Natural killer cell (primary cell): Measurements from ENCODE around the gene UBE2R2. TPM values are rescaled to one million over a fixed set of nuclear protein-coding genes. Genes with fewer than 3 reads are reported as not detected.

Source experiments
- ATAC-seq, 3 donors: fragments of 150-1000 bp in 2 of 3; fragments of 200-7000 bp in 1 of 3; cut with Tn5 transposase; 1 replicate in 1 of 3; 2 replicates in 2 of 3; pipeline ENCODE4 v1.10.0; 2021; ENCODE audit warnings: mild to moderate bottlenecking in 2 of 3, moderate library complexity in 2 of 3
- DNase-seq, 2 donors: peaks; one replicate each; pipeline versions ENCODE4 v3.0.0 to v3.0.0-alpha.2; 2013 to 2021; ENCODE audit warnings: mixed read lengths in 1 of 2
- H3K27ac ChIP-seq: one replicate; pipeline ENCODE4 v1.5.1; 2013; ENCODE audit warnings: mild to moderate bottlenecking, low read length
- H3K27me3 ChIP-seq: one replicate; pipeline ENCODE4 v1.6.1; 2013; ENCODE audit warnings: low read length; ENCODE audit not compliant: control insufficient read depth, insufficient read depth
- H3K36me3 ChIP-seq: one replicate; pipeline ENCODE4 v1.6.1; 2013; ENCODE audit warnings: low read length; ENCODE audit not compliant: control insufficient read depth, insufficient read depth
- H3K4me1 ChIP-seq: one replicate; pipeline ENCODE4 v1.6.1; 2013; ENCODE audit warnings: low read length; ENCODE audit not compliant: control insufficient read depth, insufficient read depth
- H3K4me3 ChIP-seq: one replicate; pipeline ENCODE4 v1.5.1; 2013; ENCODE audit warnings: low read length
- H3K9me3 ChIP-seq: one replicate; pipeline ENCODE4 v1.6.1; 2013; ENCODE audit warnings: low read length; ENCODE audit not compliant: control insufficient read depth, insufficient read depth
- H3K27ac Mint-ChIP-seq, 2 donors: one replicate each; pipeline ENCODE4 v1.8.0; 2022; ENCODE audit warnings: mild to moderate bottlenecking in 2 of 2, mixed read lengths in 2 of 2, moderate library complexity in 1 of 2
- H3K27me3 Mint-ChIP-seq, 2 donors: one replicate each; pipeline ENCODE4 v1.8.0; 2022; ENCODE audit warnings: low read depth in 2 of 2, mixed read lengths in 2 of 2
- H3K36me3 Mint-ChIP-seq: one replicate; pipeline ENCODE4 v1.8.0; 2022; ENCODE audit warnings: mixed read lengths
- H3K4me1 Mint-ChIP-seq, 2 donors: one replicate each; pipeline ENCODE4 v1.8.0; 2022; ENCODE audit warnings: mixed read lengths in 2 of 2
- H3K4me3 Mint-ChIP-seq: one replicate; pipeline ENCODE4 v1.8.0; 2022; ENCODE audit warnings: mild to moderate bottlenecking, moderate library complexity, mixed read lengths
- H3K9me3 Mint-ChIP-seq, 2 donors: one replicate each; pipeline ENCODE4 v1.8.0; 2022; ENCODE audit warnings: mixed read lengths in 2 of 2
- CTCF ChIP-seq: fragments of 200-600 bp; IDR thresholded peaks from one replicate; pipeline ENCODE4 v1.8.0; 2022; ENCODE audit warnings: antibody characterized with exemption
- WGBS: methylation state at CpG from one replicate; pipeline ENCODE4 v1.1.7; 2013; ENCODE audit warnings: missing lambda C conversion rate; ENCODE audit not compliant: insufficient coverage; 5-methylcytosine and 5-hydroxymethylcytosine counted together
- intact Hi-C: fragments of 100-400 bp; cut with micrococcal nuclease; formaldehyde crosslinking; loops from one replicate; pipeline ENCODE4 v1.14.2; 2022
- total RNA-seq, 4 donors: library from RNA; stranded (reverse); fragments of 120-200 nt in 1 of 4; gene quantifications; one replicate each; pipeline versions ENCODE4 v1.2.3 to v1.2.4, GENCODE V29; 2013 to 2022

Gene UBE2R2
- total RNA-seq, 3 donors from 2014 or later (not counting 1 experiment from before 2014, with no cell fraction given) = 31.2 to 36.0 (median 31.9) TPM

GRCh38 chr9:33923079-33923478, 106.1 kb downstream of the UBE2R2 start:
- H3K27ac ChIP-seq = no peak overlapping the region
- H3K4me3 ChIP-seq = no peak overlapping the region
- no peaks in the 10 kb centered on the region for H3K27me3 ChIP-seq
- WGBS = 95% methylated on average over 4 of the region's 4 CpGs
- peaks cover 73% of the 10 kb centered on the region for H3K36me3 ChIP-seq
- ATAC-seq (no peak), DNase-seq (no peak)
- no peak for TF ChIP-seq CTCF
- H3K9me3 ChIP-seq = no peaks in the 10 kb centered on the region
- Mint-ChIP-seq H3K36me3 (peaks cover 5% of the 10 kb centered on the region), H3K27ac (no peak overlapping the region), H3K9me3 (no peaks in the 10 kb centered on the region), H3K4me1 (peaks cover 10 to 17% of the 10 kb centered on the region in 2 donors), H3K27me3 (no peaks in the 10 kb centered on the region), H3K4me3 (no peak overlapping the region)
- intact Hi-C loops = loop anchor here (5.0 kb wide), 1 partner anchor 106 kb away; the partner anchor contains the start of gene UBE2R2
- H3K4me1 ChIP-seq = no peaks in the 10 kb centered on the region

GRCh38 chr9:33923998-33924701, 107.2 kb downstream of the UBE2R2 start:
- H3K4me1 ChIP-seq = no peaks in the 10 kb centered on the region
- intact Hi-C loops = loop anchor here (5.0 kb wide), 1 partner anchor 107 kb away; the partner anchor contains the start of gene UBE2R2
- no peaks in the 10 kb centered on the region for H3K27me3 ChIP-seq
- H3K4me3 Mint-ChIP-seq = no peak overlapping the region
- 96% methylated on average over 14 of the region's 14 CpGs for WGBS
- peaks cover 69% of the 10 kb centered on the region for H3K36me3 ChIP-seq
- ATAC-seq = no peak
- no peaks in the 10 kb centered on the region for H3K9me3 ChIP-seq
- no peak overlapping the region for H3K27ac Mint-ChIP-seq
- H3K9me3 Mint-ChIP-seq = no peaks in the 10 kb centered on the region
- no peak for DNase-seq
- TF ChIP-seq CTCF = no peak
- H3K36me3 Mint-ChIP-seq = no peaks in the 10 kb centered on the region
- H3K27me3 Mint-ChIP-seq = no peaks in the 10 kb centered on the region
- H3K4me1 Mint-ChIP-seq = peaks cover 10 to 17% of the 10 kb centered on the region in 2 donors
- H3K27ac ChIP-seq = no peak overlapping the region
- H3K4me3 ChIP-seq = no peak overlapping the region

- intact Hi-C loops = loop anchor here (5.0 kb wide), 1 partner anchor 108 kb away; the partner anchor contains the start of gene UBE2R2
- peak overlapping the region in 1 of 2 donors; percentile 14 for H3K27ac Mint-ChIP-seq
- DNase-seq (peak in 1 of 2 donors; percentile 44), ATAC-seq (no peak)
- WGBS = 94% methylated on average over 17 of the region's 17 CpGs
- H3K9me3 Mint-ChIP-seq = no peaks in the 10 kb centered on the region
- peaks cover 71% of the 10 kb centered on the region for H3K36me3 ChIP-seq
- no peaks in the 10 kb centered on the region for H3K27me3 ChIP-seq
- H3K4me3 ChIP-seq = no peak overlapping the region
- H3K9me3 ChIP-seq = no peaks in the 10 kb centered on the region
- TF ChIP-seq CTCF = no peak
- H3K27ac ChIP-seq = no peak overlapping the region
- no peaks in the 10 kb centered on the region for H3K36me3 Mint-ChIP-seq
- H3K4me1 ChIP-seq = no peaks in the 10 kb centered on the region
- no peak overlapping the region for H3K4me3 Mint-ChIP-seq
- H3K4me1 Mint-ChIP-seq = peaks cover 5 to 17% of the 10 kb centered on the region in 2 donors
- no peaks in the 10 kb centered on the region for H3K27me3 Mint-ChIP-seq
Measured at GRCh38 chr9:33924978-33925797, 108.2 kb downstream of the UBE2R2 start.
